NCI-H2107 (cell line): Measurements from ENCODE around the gene ITIH5.

Experiments used
- DNase-seq: peaks from one replicate; lab custom pipeline; 2025; lab: John Stamatoyannopoulos, UW

Gene ITIH5

DNA sequence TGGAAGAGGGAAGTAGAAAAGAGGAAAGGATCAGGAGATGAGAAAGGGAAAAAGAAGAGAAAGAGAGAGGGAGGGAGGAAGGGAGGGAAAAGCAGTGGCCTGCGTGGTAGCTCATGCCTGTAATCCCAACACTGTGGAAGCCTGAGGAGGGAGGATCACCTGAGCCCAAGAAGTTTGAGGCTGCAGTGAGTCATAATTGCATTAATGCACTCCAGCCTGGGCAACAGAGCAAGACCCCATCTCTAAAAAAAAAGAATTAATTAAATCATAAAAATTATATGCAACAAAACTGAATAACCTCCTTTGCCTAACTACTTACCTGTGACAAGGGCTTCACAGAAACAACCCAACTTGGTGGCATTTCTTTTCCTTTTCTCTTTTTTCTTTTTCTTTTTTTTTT, 148.1 kb downstream of the ITIH5 start:
- DNase-seq, result no peak

DNA sequence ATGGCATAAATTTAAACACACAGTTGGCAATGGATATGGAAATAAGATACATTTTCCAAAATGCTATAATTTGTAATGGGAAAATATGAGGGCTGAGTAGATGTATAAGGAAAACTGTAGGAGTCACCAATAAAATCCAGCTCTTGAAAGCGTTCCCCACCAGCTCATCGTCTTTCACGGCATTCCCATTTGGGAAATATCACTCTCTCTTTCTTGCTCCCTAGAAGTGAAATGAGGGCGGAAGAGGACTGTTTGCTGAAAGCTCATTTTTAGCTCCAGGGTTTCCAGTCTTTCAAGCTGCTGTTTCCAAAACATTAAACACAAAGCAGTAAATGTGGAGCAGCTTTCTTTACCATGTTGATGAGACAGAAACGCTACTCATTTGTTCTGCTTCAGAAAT, 151.3 kb downstream of the ITIH5 start:
- DNase-seq, result no peak

- DNase-seq, result no peak
These were observed 152.8 kb downstream of the ITIH5 start for GRCh38 chr10:7513936-7514335.

DNA sequence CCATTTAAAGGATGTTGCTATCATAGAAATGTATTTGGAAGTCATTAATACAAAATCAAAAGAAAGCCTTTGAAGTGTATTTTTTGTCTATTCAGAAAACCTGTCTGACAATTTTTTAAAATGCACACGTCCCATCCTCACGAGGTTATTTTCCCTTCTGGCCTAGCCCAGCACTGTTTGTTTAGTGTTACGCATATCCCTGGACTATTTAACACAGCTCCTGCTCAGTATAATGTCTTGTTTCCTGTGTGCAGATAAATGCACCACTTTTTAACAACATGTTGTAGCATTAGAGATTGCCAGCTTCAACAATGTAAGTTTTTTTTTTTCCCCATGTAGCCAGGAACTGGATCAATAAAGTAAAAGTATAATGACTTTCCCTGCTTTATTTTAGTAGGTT, 153.3 kb downstream of the ITIH5 start:
- DNase-seq, result no peak

GRCh38 chr10:7512487-7512886, 154.3 kb downstream of the ITIH5 start:
- no peak for DNase-seq

DNA sequence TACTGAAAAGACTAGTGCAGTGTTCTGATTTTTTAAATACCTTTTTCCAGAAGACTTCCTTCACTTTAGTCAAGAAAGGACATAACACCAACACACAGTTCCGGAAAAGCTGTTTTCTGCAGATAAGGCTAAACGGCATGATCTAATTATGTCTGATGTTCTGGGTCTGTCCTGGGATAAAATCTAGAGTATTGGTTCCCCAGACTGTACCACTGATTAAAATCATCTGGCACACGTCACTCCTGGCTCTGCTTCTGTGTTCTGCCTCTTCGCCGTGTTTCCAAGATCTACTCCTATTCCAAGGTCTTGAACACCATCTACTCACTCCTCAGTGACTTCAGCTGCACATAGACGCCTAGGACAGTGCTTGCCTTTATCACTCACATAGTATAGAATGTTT, 155.2 kb downstream of the ITIH5 start:
- no peak for DNase-seq
